ENCODE measurements around the gene EZR. TPM values are rescaled to one million over a fixed set of nuclear protein-coding genes. Genes with fewer than 3 reads are reported as not detected.

Gene EZR
- total and polyA plus RNA-seq, 2 of the 13 experiments (the other 11 are each of a cell fraction or from before 2014, with no cell fraction given) = 34.7 to 60.3 TPM

- TF ChIP-seq, protein P1, sequence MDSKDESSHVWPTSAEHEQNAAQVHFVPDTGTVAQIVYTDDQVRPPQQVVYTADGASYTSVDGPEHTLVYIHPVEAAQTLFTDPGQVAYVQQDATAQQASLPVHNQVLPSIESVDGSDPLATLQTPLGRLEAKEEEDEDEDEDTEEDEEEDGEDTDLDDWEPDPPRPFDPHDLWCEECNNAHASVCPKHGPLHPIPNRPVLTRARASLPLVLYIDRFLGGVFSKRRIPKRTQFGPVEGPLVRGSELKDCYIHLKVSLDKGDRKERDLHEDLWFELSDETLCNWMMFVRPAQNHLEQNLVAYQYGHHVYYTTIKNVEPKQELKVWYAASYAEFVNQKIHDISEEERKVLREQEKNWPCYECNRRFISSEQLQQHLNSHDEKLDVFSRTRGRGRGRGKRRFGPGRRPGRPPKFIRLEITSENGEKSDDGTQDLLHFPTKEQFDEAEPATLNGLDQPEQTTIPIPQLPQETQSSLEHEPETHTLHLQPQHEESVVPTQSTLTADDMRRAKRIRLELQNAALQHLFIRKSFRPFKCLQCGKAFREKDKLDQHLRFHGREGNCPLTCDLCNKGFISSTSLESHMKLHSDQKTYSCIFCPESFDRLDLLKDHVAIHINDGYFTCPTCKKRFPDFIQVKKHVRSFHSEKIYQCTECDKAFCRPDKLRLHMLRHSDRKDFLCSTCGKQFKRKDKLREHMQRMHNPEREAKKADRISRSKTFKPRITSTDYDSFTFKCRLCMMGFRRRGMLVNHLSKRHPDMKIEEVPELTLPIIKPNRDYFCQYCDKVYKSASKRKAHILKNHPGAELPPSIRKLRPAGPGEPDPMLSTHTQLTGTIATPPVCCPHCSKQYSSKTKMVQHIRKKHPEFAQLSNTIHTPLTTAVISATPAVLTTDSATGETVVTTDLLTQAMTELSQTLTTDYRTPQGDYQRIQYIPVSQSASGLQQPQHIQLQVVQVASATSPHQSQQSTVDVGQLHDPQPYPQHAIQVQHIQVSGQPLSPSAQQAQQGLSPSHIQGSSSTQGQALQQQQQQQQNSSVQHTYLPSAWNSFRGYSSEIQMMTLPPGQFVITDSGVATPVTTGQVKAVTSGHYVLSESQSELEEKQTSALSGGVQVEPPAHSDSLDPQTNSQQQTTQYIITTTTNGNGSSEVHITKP (CRISPR knock-in tag; IDR thresholded peaks at IDR 0.05; ENCODE audit: low read depth) = peak; percentile 84
- TF ChIP-seq, protein P2, sequence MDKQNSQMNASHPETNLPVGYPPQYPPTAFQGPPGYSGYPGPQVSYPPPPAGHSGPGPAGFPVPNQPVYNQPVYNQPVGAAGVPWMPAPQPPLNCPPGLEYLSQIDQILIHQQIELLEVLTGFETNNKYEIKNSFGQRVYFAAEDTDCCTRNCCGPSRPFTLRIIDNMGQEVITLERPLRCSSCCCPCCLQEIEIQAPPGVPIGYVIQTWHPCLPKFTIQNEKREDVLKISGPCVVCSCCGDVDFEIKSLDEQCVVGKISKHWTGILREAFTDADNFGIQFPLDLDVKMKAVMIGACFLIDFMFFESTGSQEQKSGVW (CRISPR knock-in tag; IDR thresholded peaks at IDR 0.05; ENCODE audit: borderline replicate concordance) = no peak
- no peak for TF ChIP-seq ZBTB49 (CRISPR knock-in tag; IDR thresholded peaks at IDR 0.05; ENCODE audit: borderline replicate concordance)
- TF ChIP-seq AKAP8 (CRISPR knock-in tag; IDR thresholded peaks at IDR 0.05) = 0 out of 2 replicates have a peak, but pooled peaks have one; percentile 8
- no peak for TF ChIP-seq KMT2B (CRISPR knock-in tag; IDR thresholded peaks at IDR 0.05)
- 0 out of 2 replicates have a peak, but pooled peaks have one; percentile 46 for TF ChIP-seq ZXDC (CRISPR knock-in tag; IDR thresholded peaks at IDR 0.05)
- TF ChIP-seq RXRA (CRISPR knock-in tag; IDR thresholded peaks at IDR 0.05) = peak; percentile 37; the same call in 1 of the 2 replicates
- no peak for TF ChIP-seq ZNF75D (CRISPR knock-in tag; IDR thresholded peaks at IDR 0.05; ENCODE audit: borderline replicate concordance)
- TF ChIP-seq ZNF124 (CRISPR knock-in tag; IDR thresholded peaks at IDR 0.05) = 0 out of 2 replicates have a peak, but pooled peaks have one; percentile 39
- no peak; the same call in 1 of the 2 replicates for TF ChIP-seq KLF9 (CRISPR knock-in tag; IDR thresholded peaks at IDR 0.05; ENCODE audit: low read depth)
- TF ChIP-seq ASH2L (IDR thresholded peaks at IDR 0.05; ENCODE audit: insufficient read length, low read depth, low read length) = peak; percentile 17
- no peak for TF ChIP-seq SPEN (CRISPR knock-in tag; IDR thresholded peaks at IDR 0.05; ENCODE audit: low read depth)
- TF ChIP-seq BHLHE40 (IDR thresholded peaks at IDR 0.05; ENCODE audit: low read length) = peak; percentile 47; the same call in 1 of the 2 replicates
- TF ChIP-seq ERF (CRISPR knock-in tag; IDR thresholded peaks at IDR 0.05) = no peak
- TF ChIP-seq, protein P3, sequence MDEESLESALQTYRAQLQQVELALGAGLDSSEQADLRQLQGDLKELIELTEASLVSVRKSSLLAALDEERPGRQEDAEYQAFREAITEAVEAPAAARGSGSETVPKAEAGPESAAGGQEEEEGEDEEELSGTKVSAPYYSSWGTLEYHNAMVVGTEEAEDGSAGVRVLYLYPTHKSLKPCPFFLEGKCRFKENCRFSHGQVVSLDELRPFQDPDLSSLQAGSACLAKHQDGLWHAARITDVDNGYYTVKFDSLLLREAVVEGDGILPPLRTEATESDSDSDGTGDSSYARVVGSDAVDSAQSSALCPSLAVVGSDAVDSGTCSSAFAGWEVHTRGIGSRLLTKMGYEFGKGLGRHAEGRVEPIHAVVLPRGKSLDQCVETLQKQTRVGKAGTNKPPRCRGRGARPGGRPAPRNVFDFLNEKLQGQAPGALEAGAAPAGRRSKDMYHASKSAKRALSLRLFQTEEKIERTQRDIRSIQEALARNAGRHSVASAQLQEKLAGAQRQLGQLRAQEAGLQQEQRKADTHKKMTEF (CRISPR knock-in tag; IDR thresholded peaks at IDR 0.05) = peak; percentile 55; the same call in 1 of the 2 replicates
- peak; percentile 73; the same call in 1 of the 2 replicates for TF ChIP-seq ZNF780A (CRISPR knock-in tag; IDR thresholded peaks at IDR 0.05)
- TF ChIP-seq ZNF263 (CRISPR knock-in tag; IDR thresholded peaks at IDR 0.05) = no peak
- TF ChIP-seq ZNF674 (CRISPR knock-in tag; IDR thresholded peaks at IDR 0.05; ENCODE audit: low read depth) = no peak
Measured at GRCh38 chr6:158853072-158853879, 34.1 kb upstream of the EZR start (continued).
